Activated T-cell treated with anti-CD3 and anti-CD28 coated beads, Interleukin-2, amount 50 U/mL, for 72 hours (primary cell): ENCODE data around the gene NLGN1. TPM values are rescaled to one million over a fixed set of nuclear protein-coding genes. Genes with fewer than 3 reads are reported as not detected.

Experiments
- ATAC-seq, 2 donors: fragments of 150-1000 bp; cut with Tn5 transposase; replicated peaks in 1 of 2; 2 replicates each; pipeline ENCODE4 v1.10.0; 2021; ENCODE audit warnings: moderate library complexity in 2 of 2, mild to moderate bottlenecking in 1 of 2
- DNase-seq, 2 donors: peaks; one replicate each; pipeline ENCODE4 v3.0.0; 2021 to 2022; ENCODE audit warnings: mixed read lengths in 1 of 2
- H3K27ac Mint-ChIP-seq: one replicate; pipeline ENCODE4 v1.8.0; 2022; ENCODE audit warnings: mild to moderate bottlenecking, moderate library complexity, mixed read lengths
- H3K27me3 Mint-ChIP-seq: one replicate; pipeline ENCODE4 v1.8.0; 2022; ENCODE audit warnings: low read depth, mixed read lengths
- H3K36me3 Mint-ChIP-seq, 2 donors: one replicate each; pipeline ENCODE4 v1.8.0; 2022; ENCODE audit warnings: mixed read lengths in 2 of 2, mild to moderate bottlenecking in 1 of 2; ENCODE audit not compliant: insufficient read depth in 2 of 2
- H3K4me1 Mint-ChIP-seq: one replicate; pipeline ENCODE4 v1.8.0; 2022; ENCODE audit warnings: low read depth, mixed read lengths
- H3K4me3 Mint-ChIP-seq, 2 donors: one replicate each; pipeline ENCODE4 v1.8.0; 2022; ENCODE audit warnings: mild to moderate bottlenecking in 2 of 2, mixed read lengths in 2 of 2, moderate library complexity in 2 of 2
- H3K9me3 Mint-ChIP-seq, 2 donors: one replicate each; pipeline ENCODE4 v1.8.0; 2022; ENCODE audit warnings: mixed read lengths in 2 of 2
- total RNA-seq, 2 donors: library from RNA; stranded (reverse); gene quantifications; one replicate each; pipeline ENCODE4 v1.2.3, GENCODE V29; 2022

The NLGN1 gene
- total RNA-seq, 2 donors from 2014 or later: not detected

- Mint-ChIP-seq H3K27me3 (no peaks in the 10 kb centered on the region), H3K36me3 (no peaks in the 10 kb centered on the region), H3K4me3 (no peak overlapping the region), H3K4me1 (no peaks in the 10 kb centered on the region), H3K9me3 (no peaks in the 10 kb centered on the region), H3K27ac (no peak overlapping the region)
- DNase-seq (no peak), ATAC-seq (no peak)
Observed at GRCh38 chr3:173635826-173636225, 238.3 kb downstream of the NLGN1 start.

DNA sequence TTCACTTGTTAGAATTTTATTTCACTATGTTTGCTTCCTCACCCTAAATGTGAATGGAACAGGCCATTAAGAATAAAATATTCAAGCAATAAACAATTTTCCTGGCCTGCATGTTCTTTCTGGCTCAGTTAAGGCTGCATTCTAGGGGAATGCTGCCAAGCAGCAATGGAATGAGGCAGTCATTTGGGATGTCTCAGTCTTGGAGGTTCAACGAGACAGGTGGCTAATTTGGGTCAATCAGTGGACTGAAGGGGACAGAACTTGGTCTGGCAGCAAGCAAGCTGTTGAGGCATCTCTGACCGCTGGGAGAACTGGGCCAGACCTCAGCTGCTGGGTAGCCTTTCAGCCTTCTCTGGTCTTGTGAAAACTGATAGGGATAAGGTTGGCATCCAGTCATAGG lies 241.6 kb downstream of the NLGN1 start:
- Mint-ChIP-seq H3K9me3 (peaks cover 0 to 2% of the 10 kb centered on the region in 2 donors), H3K4me3 (no peak overlapping the region), H3K4me1 (no peaks in the 10 kb centered on the region), H3K27ac (no peak overlapping the region), H3K27me3 (no peaks in the 10 kb centered on the region), H3K36me3 (no peaks in the 10 kb centered on the region)
- no peak for ATAC-seq
- DNase-seq: no peak

DNA sequence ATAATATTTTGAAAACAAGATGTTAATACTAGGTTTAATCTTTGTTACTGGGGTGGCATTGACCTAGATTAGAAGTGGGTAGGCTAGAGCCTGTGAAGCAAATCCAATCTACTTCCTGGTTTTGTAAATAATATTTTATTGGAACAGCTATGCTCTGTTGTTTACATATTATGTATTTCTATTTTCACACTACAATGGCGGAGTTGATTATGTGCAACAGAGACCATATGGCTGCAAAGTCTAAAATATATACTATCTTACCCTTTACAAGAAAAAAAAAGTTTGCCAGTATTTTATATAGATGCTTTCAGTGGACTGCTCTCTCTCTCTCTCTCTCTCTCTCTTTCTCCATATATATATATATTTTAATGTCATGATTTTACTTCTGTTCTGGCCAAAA lies 244.2 kb downstream of the NLGN1 start:
- no peaks in the 10 kb centered on the region for H3K36me3 Mint-ChIP-seq
- DNase-seq (no peak), ATAC-seq (no peak)
- H3K4me3 Mint-ChIP-seq: no peak overlapping the region
- no peak overlapping the region for H3K27ac Mint-ChIP-seq
- peaks cover 0 to 2% of the 10 kb centered on the region in 2 donors for H3K9me3 Mint-ChIP-seq
- H3K4me1 Mint-ChIP-seq: no peaks in the 10 kb centered on the region
- H3K27me3 Mint-ChIP-seq: no peaks in the 10 kb centered on the region

DNA sequence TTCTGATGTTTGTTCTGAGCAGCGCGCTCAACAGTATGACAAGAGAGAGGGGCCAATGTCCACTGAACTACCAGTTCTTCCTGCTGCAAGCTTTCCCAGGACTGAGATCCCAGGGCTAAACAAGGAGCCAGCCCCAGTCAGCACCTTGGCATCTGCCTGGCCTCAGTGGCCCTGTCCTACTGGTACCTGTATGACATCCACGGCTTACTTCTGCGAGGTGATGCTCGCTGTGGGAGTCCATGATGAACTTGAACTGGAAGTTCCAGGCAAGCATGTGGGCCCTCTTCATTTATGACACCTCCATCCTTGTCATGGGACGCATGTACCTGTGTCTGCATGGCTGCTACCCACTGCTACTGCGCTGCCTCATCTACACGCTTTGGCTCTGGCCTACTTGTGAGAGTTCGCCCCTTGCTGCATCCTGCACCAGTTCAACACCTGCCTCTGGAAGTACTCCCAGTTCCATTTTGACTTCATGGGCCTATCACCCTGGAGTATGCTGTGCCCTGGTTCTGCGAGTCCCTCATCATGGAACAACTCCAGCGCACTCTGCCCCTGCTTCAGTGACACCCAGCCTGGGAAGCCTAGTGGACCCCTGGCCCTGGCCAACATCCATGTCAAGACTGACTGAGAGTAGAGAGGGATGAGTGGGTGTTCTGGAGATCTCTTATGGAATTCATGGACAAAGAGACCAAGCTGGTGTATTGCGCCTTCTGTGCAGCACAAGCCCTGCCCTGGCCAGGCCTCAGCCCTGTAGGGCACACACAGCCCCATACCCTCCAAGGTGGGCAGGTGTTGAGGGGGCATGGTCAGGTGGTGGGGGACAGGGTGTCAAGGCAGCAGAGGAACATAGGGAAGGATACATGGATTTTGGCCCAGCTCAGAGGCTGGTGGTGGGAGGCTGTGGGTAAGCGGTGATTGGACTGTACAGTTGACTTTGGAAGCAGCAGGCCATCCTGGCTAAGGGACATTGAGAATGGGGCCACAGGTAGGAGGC lies 246.8 kb downstream of the NLGN1 start:
- H3K36me3 Mint-ChIP-seq: no peaks in the 10 kb centered on the region
- no peak overlapping the region for H3K4me3 Mint-ChIP-seq
- ATAC-seq (no peak), DNase-seq (no peak)
- H3K27ac Mint-ChIP-seq: no peak overlapping the region
- H3K4me1 Mint-ChIP-seq: no peaks in the 10 kb centered on the region
- H3K9me3 Mint-ChIP-seq: peaks cover 0 to 2% of the 10 kb centered on the region in 2 donors
- H3K27me3 Mint-ChIP-seq: no peaks in the 10 kb centered on the region

GRCh38 chr3:173650596-173650995 lies 253.1 kb downstream of the NLGN1 start:
- no peaks in the 10 kb centered on the region for H3K27me3 Mint-ChIP-seq
- H3K9me3 Mint-ChIP-seq: peaks cover 0 to 5% of the 10 kb centered on the region in 2 donors
- no peak overlapping the region for H3K4me3 Mint-ChIP-seq
- no peaks in the 10 kb centered on the region for H3K36me3 Mint-ChIP-seq
- no peaks in the 10 kb centered on the region for H3K4me1 Mint-ChIP-seq
- H3K27ac Mint-ChIP-seq: no peak overlapping the region
- ATAC-seq (no peak), DNase-seq (no peak)

- Mint-ChIP-seq H3K36me3 (no peaks in the 10 kb centered on the region), H3K27me3 (no peaks in the 10 kb centered on the region), H3K27ac (no peak overlapping the region), H3K4me3 (no peak overlapping the region), H3K9me3 (peaks cover 0 to 5% of the 10 kb centered on the region in 2 donors), H3K4me1 (no peaks in the 10 kb centered on the region)
- ATAC-seq (no peak), DNase-seq (no peak)
Observed at GRCh38 chr3:173652093-173652492, 254.5 kb downstream of the NLGN1 start.

DNA sequence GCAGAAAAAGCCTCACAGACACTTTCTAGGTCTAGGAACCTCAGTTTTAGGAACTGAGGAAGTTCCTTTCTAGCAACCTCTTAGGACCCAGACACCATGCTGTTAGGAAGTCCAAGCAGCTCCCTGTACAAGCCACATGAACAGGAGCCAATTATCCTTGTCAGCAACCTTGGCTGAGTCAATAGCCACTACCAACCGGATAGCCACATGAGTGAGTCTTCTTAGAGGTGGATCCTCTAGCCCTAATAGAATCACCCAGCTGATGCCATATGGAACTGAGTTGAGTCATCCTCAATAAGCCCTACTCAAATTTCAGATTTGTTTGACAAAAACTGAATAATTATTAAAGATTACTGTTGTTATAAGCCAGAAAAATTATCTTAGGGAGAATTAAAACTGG lies 256.2 kb downstream of the NLGN1 start:
- Mint-ChIP-seq H3K27ac (no peak overlapping the region), H3K4me3 (no peak overlapping the region), H3K36me3 (no peaks in the 10 kb centered on the region), H3K9me3 (peaks cover 0 to 5% of the 10 kb centered on the region in 2 donors), H3K4me1 (no peaks in the 10 kb centered on the region), H3K27me3 (no peaks in the 10 kb centered on the region)
- DNase-seq (no peak), ATAC-seq (no peak)

DNA sequence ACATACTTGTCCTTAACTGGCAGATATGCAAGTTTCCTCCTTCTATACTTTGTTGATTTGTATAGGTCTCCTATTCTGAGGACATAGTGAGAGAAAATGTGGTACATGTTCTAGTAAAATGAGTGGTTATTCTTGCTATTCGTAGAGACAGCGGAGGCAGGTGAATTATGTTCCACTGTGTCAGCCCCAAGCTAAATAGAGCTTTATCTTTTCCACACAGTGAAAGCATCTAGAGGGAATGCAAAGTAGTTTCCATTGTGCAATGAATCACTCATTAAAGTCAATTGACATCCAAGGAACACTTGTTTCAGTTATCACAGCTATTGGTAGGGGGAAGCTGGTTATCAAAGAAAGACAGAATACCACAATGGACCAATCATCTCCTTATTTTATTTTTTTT lies 262.4 kb downstream of the NLGN1 start:
- Mint-ChIP-seq H3K27ac (no peak overlapping the region), H3K36me3 (no peaks in the 10 kb centered on the region), H3K4me1 (no peaks in the 10 kb centered on the region), H3K4me3 (no peak overlapping the region), H3K27me3 (no peaks in the 10 kb centered on the region), H3K9me3 (no peaks in the 10 kb centered on the region)
- no peak for ATAC-seq
- no peak for DNase-seq

DNA sequence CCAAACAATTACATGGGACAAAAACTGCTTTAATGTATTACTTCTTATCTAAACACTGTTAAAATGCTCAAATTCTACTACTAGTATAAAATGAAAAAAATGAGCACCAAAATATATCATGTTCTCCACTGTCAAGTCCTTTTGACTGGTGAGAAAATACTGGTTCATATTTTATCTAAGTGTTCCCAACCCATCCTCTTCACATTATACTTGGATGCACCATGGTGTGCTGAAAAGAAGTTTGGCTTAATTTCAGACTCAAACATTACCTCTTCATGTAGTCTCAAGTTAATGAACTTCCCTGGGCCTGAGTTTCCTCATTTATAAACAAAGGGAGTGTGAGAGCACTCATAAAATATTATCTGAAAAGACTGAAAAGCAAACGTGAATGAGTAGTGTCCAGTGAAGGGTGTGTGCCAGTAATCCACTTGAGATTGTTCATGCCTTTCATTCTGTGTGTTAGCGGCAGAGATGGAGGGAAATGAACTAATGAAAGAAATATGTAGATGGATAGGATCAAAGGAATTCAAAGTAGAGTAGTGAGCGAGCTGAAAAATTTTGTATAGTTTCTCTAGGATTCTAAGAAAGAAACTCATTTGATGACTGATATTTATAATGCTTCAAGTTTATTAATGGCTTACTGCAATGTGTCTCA lies 263.2 kb downstream of the NLGN1 start:
- H3K36me3 Mint-ChIP-seq: no peaks in the 10 kb centered on the region
- H3K27me3 Mint-ChIP-seq: no peaks in the 10 kb centered on the region
- no peak for ATAC-seq

GRCh38 chr3:173663696-173664111 lies 266.2 kb downstream of the NLGN1 start:
- ATAC-seq: no peak
- H3K27me3 Mint-ChIP-seq: no peaks in the 10 kb centered on the region
- H3K4me3 Mint-ChIP-seq: no peak overlapping the region
- no peaks in the 10 kb centered on the region for H3K4me1 Mint-ChIP-seq
- no peaks in the 10 kb centered on the region for H3K36me3 Mint-ChIP-seq
- peaks cover 0 to 3% of the 10 kb centered on the region in 2 donors for H3K9me3 Mint-ChIP-seq
- DNase-seq: no peak
- no peak overlapping the region for H3K27ac Mint-ChIP-seq

More for the DNA sequence above, 263.2 kb downstream of the NLGN1 start:
- Mint-ChIP-seq H3K27ac (no peak overlapping the region), H3K4me1 (no peaks in the 10 kb centered on the region), H3K4me3 (no peak overlapping the region), H3K9me3 (no peaks in the 10 kb centered on the region)
- no peak for DNase-seq

GRCh38 chr3:173676094-173676493 lies 278.6 kb downstream of the NLGN1 start:
- no peak overlapping the region for H3K4me3 Mint-ChIP-seq
- H3K4me1 Mint-ChIP-seq: no peaks in the 10 kb centered on the region
- no peaks in the 10 kb centered on the region for H3K36me3 Mint-ChIP-seq
- no peak for DNase-seq
- no peak for ATAC-seq
- no peaks in the 10 kb centered on the region for H3K9me3 Mint-ChIP-seq
- H3K27me3 Mint-ChIP-seq: no peaks in the 10 kb centered on the region
- no peak overlapping the region for H3K27ac Mint-ChIP-seq

- H3K27ac Mint-ChIP-seq: no peak overlapping the region
- no peak overlapping the region for H3K4me3 Mint-ChIP-seq
- no peak for ATAC-seq
- DNase-seq: no peak
- H3K36me3 Mint-ChIP-seq: no peaks in the 10 kb centered on the region
- H3K4me1 Mint-ChIP-seq: no peaks in the 10 kb centered on the region
- H3K9me3 Mint-ChIP-seq: peaks cover 0 to 4% of the 10 kb centered on the region in 2 donors
- no peaks in the 10 kb centered on the region for H3K27me3 Mint-ChIP-seq
Observed at GRCh38 chr3:173681188-173681678, 283.7 kb downstream of the NLGN1 start.

DNA sequence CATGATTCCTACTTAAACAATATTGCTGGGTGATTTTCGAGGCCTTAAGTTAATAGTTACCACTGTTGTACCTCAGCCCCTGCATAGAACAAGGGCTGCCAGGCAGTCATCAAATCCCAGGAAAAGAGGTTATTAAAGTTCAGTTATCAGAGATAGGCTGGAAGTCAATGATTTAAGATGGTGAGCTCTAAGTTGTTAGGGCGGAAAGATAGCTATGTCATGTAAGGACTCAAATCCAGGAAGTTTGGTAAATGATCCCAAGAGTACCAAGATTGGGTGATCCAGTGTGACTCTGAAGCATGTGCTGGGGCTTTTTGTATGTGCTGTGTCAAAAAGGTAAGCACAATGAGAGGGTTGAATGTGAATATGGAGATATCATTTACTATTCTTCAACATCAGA lies 287.9 kb downstream of the NLGN1 start:
- H3K27me3 Mint-ChIP-seq: no peaks in the 10 kb centered on the region
- H3K4me1 Mint-ChIP-seq: no peaks in the 10 kb centered on the region
- H3K36me3 Mint-ChIP-seq: no peaks in the 10 kb centered on the region
- H3K27ac Mint-ChIP-seq: no peak overlapping the region
- peaks cover 0 to 4% of the 10 kb centered on the region in 2 donors for H3K9me3 Mint-ChIP-seq
- ATAC-seq (no peak), DNase-seq (no peak)
- no peak overlapping the region for H3K4me3 Mint-ChIP-seq
